ENCODE data around the gene EXOC2.
"Not testable (repeated sequence)": the region's sequence is repeated elsewhere in the genome, so short reads cannot be mapped to it uniquely, and the experiment has no call there.

EXOC2 gene

DNA sequence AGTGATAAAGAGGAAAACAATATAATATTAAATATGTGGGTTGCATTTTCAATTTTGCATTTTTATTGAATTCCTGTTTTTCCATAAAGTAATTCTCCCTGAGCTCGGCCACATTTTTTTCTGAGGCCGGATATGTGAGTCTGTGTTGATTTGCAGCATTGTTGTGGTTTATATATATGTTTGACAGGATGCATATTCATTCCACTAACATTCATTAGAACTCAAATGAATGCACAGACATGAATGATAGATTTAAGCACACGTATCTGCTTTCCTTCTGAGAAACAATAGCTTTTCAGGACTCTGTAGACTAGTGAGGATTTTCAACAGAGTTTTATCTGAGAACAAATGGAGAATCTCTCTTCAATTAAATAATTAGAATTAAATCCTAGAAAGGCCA is 10.6 kb upstream of the EXOC2 start:
- DNase-seq (ENCODE audit: low read depth): no peak
- no peak overlapping the region for H3K4me3 ChIP-seq (ENCODE audit: low read depth, low read length)
- no peak for TF ChIP-seq CTCF (conservative IDR thresholded peaks at IDR 0.05; ENCODE audit: low read depth, low read length)

DNA sequence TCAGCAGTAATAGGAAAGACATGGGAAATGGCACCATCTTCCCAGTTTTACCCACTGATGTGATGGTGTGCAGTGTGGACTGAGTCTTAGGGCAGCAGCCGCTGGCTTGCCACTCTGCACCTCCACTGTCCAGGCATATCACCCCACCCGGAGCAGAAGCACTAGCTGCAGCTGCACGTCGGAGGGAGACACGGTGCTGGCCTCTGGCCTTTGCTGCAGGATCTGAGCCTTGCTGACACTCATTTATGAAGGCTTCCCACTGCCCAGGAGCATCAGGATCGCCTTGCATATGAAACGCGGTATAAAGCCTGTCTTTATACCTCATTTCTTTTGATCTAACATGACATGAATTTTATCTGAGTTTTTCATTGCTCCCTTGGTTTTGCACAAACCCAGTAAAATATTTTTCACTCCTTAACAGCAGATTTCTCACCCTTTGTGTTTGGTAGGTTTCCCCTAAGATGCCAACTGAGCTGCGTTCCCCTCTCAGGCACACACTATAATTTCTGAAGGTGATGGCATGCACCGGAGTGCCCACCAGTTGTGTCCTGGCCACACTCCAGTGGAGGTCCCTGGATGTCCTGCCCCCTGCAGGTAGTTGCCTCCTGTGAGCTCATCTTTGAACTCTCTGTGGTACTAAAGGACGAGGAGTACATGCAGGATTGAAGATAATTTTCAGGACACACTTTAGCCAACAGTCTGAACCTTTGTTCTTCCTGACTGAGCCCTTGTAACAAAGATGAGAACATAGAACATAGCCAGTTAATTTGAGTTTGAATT is 9.0 kb upstream of the EXOC2 start:
- no peak for DNase-seq (ENCODE audit: low read depth)
- peak; percentile 36 for TF ChIP-seq CTCF (conservative IDR thresholded peaks at IDR 0.05; ENCODE audit: low read depth, low read length)
- H3K4me3 ChIP-seq (ENCODE audit: low read depth, low read length): no peak overlapping the region

DNA sequence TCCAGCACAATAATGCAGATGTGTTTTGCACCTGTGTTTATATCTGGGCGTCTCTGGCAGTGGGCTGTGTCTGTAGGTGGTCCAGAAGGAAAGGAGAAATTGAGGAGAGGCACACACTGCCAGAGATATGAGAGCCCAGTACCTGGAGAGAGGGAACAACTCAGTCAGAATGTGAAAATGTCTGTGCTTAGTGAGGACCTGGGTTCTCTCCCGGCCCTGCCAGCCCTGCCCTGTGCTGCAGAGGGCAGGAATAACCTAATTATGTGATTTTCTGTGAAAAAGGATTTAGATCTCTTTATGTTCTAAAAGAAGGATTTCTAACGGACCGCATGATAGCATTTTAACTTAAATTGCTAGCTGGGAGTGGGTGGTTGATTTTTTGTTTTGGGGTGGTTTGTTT is 8.3 kb upstream of the EXOC2 start:
- TF ChIP-seq CTCF (conservative IDR thresholded peaks at IDR 0.05; ENCODE audit: low read depth, low read length): no peak
- no peak for DNase-seq (ENCODE audit: low read depth)
- no peak overlapping the region for H3K4me3 ChIP-seq (ENCODE audit: low read depth, low read length)

- no peak overlapping the region for H3K4me3 ChIP-seq (ENCODE audit: low read depth, low read length)
- no peak for DNase-seq (ENCODE audit: low read depth)
- no peak for TF ChIP-seq CTCF (conservative IDR thresholded peaks at IDR 0.05; ENCODE audit: low read depth, low read length)
Measured at GRCh38 chr6:700490-700889, 7.6 kb upstream of the EXOC2 start.

DNA sequence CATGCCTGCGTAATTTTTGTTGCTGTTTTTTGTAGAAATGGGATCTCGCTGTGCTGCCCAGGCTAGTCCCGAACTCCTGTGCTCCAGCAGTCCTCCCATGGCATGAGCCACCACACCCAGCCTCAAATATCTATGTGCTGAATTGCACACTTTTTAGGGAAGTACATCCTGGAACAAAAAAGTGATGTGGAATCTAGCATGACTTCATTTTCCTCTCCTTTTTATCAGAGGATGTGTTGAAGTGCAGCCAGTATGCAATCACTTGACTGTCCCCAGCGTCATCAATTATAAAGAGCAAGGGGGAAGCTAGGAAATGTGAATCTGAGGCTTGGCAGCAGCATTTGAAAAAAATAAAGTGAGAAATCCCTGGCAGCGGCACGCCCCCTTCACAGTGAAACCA is 6.4 kb upstream of the EXOC2 start:
- no peak for TF ChIP-seq CTCF (conservative IDR thresholded peaks at IDR 0.05; ENCODE audit: low read depth, low read length)
- H3K4me3 ChIP-seq (ENCODE audit: low read depth, low read length): no peak overlapping the region
- DNase-seq (ENCODE audit: low read depth): no peak

- H3K4me3 ChIP-seq (ENCODE audit: low read depth, low read length); DNase-seq (ENCODE audit: low read depth): not testable (repeated sequence)
Measured at GRCh38 chr6:694431-695126, 1.6 kb upstream of the EXOC2 start.

DNA sequence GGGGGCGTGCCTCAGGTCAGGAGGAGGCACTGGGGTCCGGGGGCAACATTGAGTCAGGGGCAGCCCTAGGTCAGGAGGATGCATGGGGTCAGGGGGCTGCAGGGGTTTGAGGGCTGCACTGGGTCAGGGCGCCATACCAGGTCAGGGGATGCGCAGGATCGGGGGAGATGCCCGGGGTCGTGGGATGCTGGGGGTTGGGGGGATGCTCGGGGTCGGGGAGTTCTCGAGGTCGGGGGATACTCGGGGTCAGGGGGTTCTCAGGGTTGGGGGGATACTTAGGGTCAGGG is 727 bp upstream of the EXOC2 start:
- H3K4me3 ChIP-seq (ENCODE audit: low read depth, low read length): peak overlapping the region; percentile 98
- no peak for DNase-seq (ENCODE audit: low read depth)
- TF ChIP-seq CTCF (conservative IDR thresholded peaks at IDR 0.05; ENCODE audit: low read depth, low read length): no peak
